HepG2 (cell line): Measurements from ENCODE around the gene MTA1.

Source experiments
- FOXM1 ChIP-seq: sonication (generic); formaldehyde crosslinking; IDR thresholded peaks from 2 replicates; pipeline ENCODE4 v1.5.0; 2020; ENCODE audit warnings: missing genetic modification reagents
- MAZ ChIP-seq, 2 experiments: sonication (generic) in 1 of 2; formaldehyde crosslinking in 1 of 2; IDR thresholded peaks; 2 replicates each; pipeline versions ENCODE4 v1.5.0 to v1.6.1; 2012 to 2020; ENCODE audit warnings: low read depth in 2 of 2, mild to moderate bottlenecking in 2 of 2, borderline replicate concordance in 1 of 2, improper control_type of control experiment in 1 of 2, low read length in 1 of 2, missing genetic modification reagents in 1 of 2, moderate library complexity in 1 of 2
- PBX3 ChIP-seq: sonication (generic); formaldehyde crosslinking; IDR thresholded peaks from 2 replicates; pipeline ENCODE4 v1.8.1; 2023; ENCODE audit warnings: missing genetic modification reagents, inconsistent platforms, borderline replicate concordance
- RARA ChIP-seq: IDR thresholded peaks from 2 replicates; pipeline ENCODE4 v1.6.1; 2016; ENCODE audit warnings: missing genetic modification reagents, missing compliant biosample characterization
- REL ChIP-seq: sonication (generic); formaldehyde crosslinking; conservative IDR thresholded peaks from 2 replicates; pipeline ENCODE4 v1.8.0; 2022; ENCODE audit warnings: mild to moderate bottlenecking, missing genetic modification reagents, moderate library complexity
- STAT5B ChIP-seq: sonication (generic); formaldehyde crosslinking; IDR thresholded peaks from 2 replicates; pipeline ENCODE4 v1.4.0; 2020; ENCODE audit warnings: missing genetic modification reagents
- ZNF180 ChIP-seq: sonication (generic); formaldehyde crosslinking; IDR thresholded peaks from 2 replicates; pipeline ENCODE4 v1.4.0; 2020; ENCODE audit warnings: low read depth, missing genetic modification reagents, borderline replicate concordance
- ZNF33A ChIP-seq: sonication (generic); formaldehyde crosslinking; IDR thresholded peaks from 2 replicates; pipeline ENCODE4 v1.5.1; 2020; ENCODE audit warnings: missing genetic modification reagents, mild to moderate bottlenecking, moderate library complexity, borderline replicate concordance
- ZNF552 ChIP-seq: sonication (generic); formaldehyde crosslinking; IDR thresholded peaks from 2 replicates; pipeline ENCODE4 v1.9.0; 2022; ENCODE audit warnings: missing genetic modification reagents, mild to moderate bottlenecking, borderline replicate concordance
- TF ChIP-seq, protein P1 (sequence below): sonication (generic); formaldehyde crosslinking; IDR thresholded peaks from 2 replicates; pipeline ENCODE4 v1.5.0; 2020; ENCODE audit warnings: mild to moderate bottlenecking, missing genetic modification reagents, moderate library complexity

DNA sequence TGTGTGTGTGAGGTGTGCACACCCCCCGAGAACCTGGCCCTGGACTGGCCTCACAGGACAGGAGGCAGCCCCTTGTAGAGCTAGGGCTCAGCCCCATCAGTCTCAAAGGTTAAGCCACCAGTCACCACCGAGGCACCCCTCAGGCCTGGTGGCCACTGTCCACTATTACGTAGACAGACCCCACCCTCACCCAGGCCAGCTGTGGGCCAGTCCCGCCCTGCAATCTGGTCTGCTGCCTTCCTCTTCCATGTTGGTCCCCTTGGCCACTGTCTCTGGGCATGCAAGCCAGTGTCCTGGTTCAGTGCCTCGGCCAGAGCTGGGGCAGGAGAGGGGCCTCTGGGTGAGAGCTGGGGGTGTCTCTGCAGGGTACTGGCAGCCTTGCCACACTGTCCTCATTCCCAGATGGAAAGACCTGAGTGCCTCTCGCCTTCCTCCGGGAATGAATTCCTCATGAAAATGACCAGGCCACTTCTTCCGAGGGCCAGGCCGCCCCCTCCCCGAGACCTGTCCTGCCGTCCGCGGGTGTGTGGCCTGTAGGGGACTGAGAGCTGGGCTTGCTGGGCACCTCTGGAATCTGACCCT lies 22.2 kb upstream of the MTA1 start:
- TF ChIP-seq RARA (CRISPR knock-in tag), result no peak
- TF ChIP-seq PBX3 (CRISPR knock-in tag), result no peak
- TF ChIP-seq REL, result no peak
- TF ChIP-seq ZNF552 (CRISPR knock-in tag), result no peak
- TF ChIP-seq, protein P1, sequence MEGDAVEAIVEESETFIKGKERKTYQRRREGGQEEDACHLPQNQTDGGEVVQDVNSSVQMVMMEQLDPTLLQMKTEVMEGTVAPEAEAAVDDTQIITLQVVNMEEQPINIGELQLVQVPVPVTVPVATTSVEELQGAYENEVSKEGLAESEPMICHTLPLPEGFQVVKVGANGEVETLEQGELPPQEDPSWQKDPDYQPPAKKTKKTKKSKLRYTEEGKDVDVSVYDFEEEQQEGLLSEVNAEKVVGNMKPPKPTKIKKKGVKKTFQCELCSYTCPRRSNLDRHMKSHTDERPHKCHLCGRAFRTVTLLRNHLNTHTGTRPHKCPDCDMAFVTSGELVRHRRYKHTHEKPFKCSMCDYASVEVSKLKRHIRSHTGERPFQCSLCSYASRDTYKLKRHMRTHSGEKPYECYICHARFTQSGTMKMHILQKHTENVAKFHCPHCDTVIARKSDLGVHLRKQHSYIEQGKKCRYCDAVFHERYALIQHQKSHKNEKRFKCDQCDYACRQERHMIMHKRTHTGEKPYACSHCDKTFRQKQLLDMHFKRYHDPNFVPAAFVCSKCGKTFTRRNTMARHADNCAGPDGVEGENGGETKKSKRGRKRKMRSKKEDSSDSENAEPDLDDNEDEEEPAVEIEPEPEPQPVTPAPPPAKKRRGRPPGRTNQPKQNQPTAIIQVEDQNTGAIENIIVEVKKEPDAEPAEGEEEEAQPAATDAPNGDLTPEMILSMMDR (CRISPR knock-in tag), result no peak
- no peak for TF ChIP-seq MAZ (IDR thresholded peaks at IDR 0.05; ENCODE audit: borderline replicate concordance, low read depth, low read length)
- no peak for TF ChIP-seq MAZ (CRISPR knock-in tag; IDR thresholded peaks at IDR 0.05; ENCODE audit: low read depth)
- TF ChIP-seq FOXM1 (CRISPR knock-in tag), result no peak
- TF ChIP-seq ZNF180 (CRISPR knock-in tag), result no peak
- no peak for TF ChIP-seq STAT5B (CRISPR knock-in tag)
- no peak for TF ChIP-seq ZNF33A (CRISPR knock-in tag)
